ENCODE results near the gene FAM110C.

DNA sequence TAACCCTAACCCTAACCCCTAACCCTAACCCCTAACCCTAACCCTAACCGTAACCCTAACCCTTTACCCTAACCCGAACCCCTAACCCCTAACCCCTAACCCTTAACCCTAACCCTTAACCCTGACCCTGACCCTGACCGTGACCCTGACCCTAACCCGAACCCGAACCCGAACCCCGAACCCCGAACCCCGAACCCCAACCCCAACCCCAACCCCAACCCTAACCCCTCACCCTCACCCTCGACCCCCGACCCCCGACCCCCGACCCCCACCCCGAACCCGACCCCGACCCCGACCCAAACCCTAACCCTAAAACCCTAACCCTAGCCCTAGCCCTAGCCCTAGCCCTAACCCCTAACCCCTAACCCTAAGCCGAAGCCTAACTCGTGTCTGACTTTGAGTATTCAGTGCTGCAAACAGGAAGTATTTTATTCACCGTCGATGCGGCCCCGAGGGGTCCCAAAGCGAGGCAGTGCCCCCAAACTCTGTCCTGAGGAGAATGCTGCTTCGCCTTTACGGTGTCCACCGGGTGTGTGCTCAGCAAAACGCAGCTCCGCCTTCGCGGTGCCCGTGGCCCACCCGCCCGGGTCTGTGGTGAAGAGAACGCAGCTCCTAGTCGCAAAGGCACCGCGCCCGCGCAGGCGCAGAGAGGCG is 36.0 kb downstream of the FAM110C start:
- no peak for TF ChIP-seq EZH2 (IDR thresholded peaks at IDR 0.05)
- no peak for TF ChIP-seq POLR2AphosphoS5 (IDR thresholded peaks at IDR 0.05; ENCODE audit: borderline replicate concordance, low read depth, low read length)
- TF ChIP-seq FOXP2 (optimal IDR thresholded peaks at IDR 0.05; ENCODE audit: control extremely low read depth, extremely low read length, insufficient read depth) = no peak

Measured in SK-N-MC (cell line).